Right lobe of liver (tissue), 4 donors: ENCODE results near the gene FAS.

ENCODE experiments used
- POLR2A ChIP-seq: fragments of 450-650 bp; IDR thresholded peaks from one replicate; pipeline ENCODE4 v1.6.1; 2017; ENCODE audit warnings: antibody characterized with exemption, mild to moderate bottlenecking
- TF ChIP-seq, protein P1 (sequence below), 4 donors: fragments of 200-600 bp in 3 of 4; fragments of 450-650 bp in 1 of 4; IDR thresholded peaks; one replicate each; pipeline versions ENCODE4 v1.5.1 to v1.8.0; 2016 to 2022; ENCODE audit warnings: antibody characterized with exemption in 4 of 4, mild to moderate bottlenecking in 2 of 4
- donor health status: DM: no; HTN: no; CAD: no.
- donor health status: DM: no; HTN: no; CAD: no.
- donor health status: DM: no; HTN: yes; CAD: no.

GRCh38 chr10:89047397-89047796 lies 56.8 kb downstream of the FAS start:
- no peak for TF ChIP-seq POLR2A
- TF ChIP-seq, protein P1, sequence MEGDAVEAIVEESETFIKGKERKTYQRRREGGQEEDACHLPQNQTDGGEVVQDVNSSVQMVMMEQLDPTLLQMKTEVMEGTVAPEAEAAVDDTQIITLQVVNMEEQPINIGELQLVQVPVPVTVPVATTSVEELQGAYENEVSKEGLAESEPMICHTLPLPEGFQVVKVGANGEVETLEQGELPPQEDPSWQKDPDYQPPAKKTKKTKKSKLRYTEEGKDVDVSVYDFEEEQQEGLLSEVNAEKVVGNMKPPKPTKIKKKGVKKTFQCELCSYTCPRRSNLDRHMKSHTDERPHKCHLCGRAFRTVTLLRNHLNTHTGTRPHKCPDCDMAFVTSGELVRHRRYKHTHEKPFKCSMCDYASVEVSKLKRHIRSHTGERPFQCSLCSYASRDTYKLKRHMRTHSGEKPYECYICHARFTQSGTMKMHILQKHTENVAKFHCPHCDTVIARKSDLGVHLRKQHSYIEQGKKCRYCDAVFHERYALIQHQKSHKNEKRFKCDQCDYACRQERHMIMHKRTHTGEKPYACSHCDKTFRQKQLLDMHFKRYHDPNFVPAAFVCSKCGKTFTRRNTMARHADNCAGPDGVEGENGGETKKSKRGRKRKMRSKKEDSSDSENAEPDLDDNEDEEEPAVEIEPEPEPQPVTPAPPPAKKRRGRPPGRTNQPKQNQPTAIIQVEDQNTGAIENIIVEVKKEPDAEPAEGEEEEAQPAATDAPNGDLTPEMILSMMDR (IDR thresholded peaks at IDR 0.05): no peak
